Muscle of leg (tissue), 11 donors: ENCODE measurements around the gene AP4E1. TPM values are rescaled to one million over a fixed set of nuclear protein-coding genes. Genes with fewer than 3 reads are reported as not detected.

ENCODE experiments used
- DNase-seq: peaks from one replicate; pipeline ENCODE4 v3.0.0; 2013
- H3K27ac ChIP-seq: one replicate; pipeline ENCODE4 v1.5.1; 2013; ENCODE audit warnings: mild to moderate bottlenecking, low read length, control low read depth
- H3K27me3 ChIP-seq: one replicate; pipeline ENCODE4 v1.6.1; 2013; ENCODE audit warnings: low read length; ENCODE audit not compliant: control insufficient read depth, insufficient read depth
- H3K36me3 ChIP-seq: one replicate; pipeline ENCODE4 v1.6.1; 2013; ENCODE audit warnings: low read length; ENCODE audit not compliant: control insufficient read depth, insufficient read depth
- H3K4me1 ChIP-seq: one replicate; pipeline ENCODE4 v1.6.1; 2013; ENCODE audit warnings: low read length; ENCODE audit not compliant: control insufficient read depth, insufficient read depth
- H3K4me3 ChIP-seq: one replicate; pipeline ENCODE4 v1.5.1; 2013; ENCODE audit warnings: low read length, control low read depth
- H3K9me3 ChIP-seq: replicated peaks from 2 replicates; pipeline ENCODE4 v1.6.1; 2013; ENCODE audit warnings: low read depth, low read length; ENCODE audit not compliant: control insufficient read depth
- WGBS: methylation state at CpG from one replicate; pipeline ENCODE4 v1.1.5; 2013; ENCODE audit warnings: missing lambda C conversion rate; ENCODE audit not compliant: insufficient coverage; 5-methylcytosine and 5-hydroxymethylcytosine counted together
- polyA plus RNA-seq, 8 donors: library from polyadenylated mRNA; unstranded; fragments of 120-200 nt; gene quantifications; one replicate each; pipeline versions ENCODE4 v1.2.1 to v1.2.3, GENCODE V29; 2013; ENCODE audit warnings: inconsistent platforms in 1 of 8, low replicate concordance in 1 of 8; ENCODE audit not compliant: insufficient read length in 8 of 8, insufficient read depth in 1 of 8
- total RNA-seq: library from RNA; stranded (reverse); fragments of 120-200 nt; gene quantifications from one replicate; pipeline ENCODE4 v1.2.4, GENCODE V29; 2013

AP4E1 gene
- total and polyA plus RNA-seq, 9 donors: 5.2 to 8.5 (median 7.3) TPM

DNA sequence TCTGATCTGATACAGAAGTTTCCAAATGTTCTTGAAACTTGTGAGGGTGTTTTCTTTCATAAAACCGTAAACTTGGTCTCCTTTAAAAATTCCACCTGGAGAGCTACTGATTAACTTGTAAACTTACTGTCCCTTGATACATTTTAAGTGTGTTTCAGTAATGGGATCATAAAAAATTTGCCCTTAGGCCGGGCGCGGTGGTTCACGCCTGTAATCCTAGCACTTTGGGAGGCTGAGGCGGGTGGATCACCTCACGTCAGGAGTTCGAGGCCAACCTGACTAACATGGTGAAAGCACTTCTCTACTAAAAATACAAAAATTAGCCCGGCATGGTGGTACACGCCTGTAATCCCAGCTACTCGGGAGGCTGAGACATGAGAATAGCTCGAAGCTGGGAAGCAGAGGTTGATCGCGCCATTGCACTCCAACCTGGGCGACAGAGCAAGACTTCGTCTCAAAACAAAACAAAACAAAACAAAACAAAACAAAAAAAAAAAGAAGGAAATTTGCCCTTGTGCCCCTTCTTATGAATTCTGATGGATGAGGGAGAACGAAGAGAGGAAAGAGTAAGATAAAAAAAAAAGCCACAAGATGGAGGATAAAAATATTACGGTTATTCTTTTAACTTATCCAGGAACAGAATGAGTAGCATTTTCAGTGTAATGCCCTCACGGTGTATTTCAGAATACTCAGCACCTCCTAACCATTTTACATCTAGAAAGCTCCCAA is 32.1 kb upstream of the AP4E1 start:
- Histone ChIP-seq H3K27me3 (no peaks in the 10 kb centered on the region), H3K9me3 (no peaks in the 10 kb centered on the region), H3K27ac (no peak overlapping the region), H3K4me3 (peak overlapping the region; percentile 42), H3K4me1 (no peaks in the 10 kb centered on the region), H3K36me3 (no peaks in the 10 kb centered on the region)
- DNase-seq: no peak
- 95% methylated on average over 7 of the region's 19 CpGs for WGBS

DNA sequence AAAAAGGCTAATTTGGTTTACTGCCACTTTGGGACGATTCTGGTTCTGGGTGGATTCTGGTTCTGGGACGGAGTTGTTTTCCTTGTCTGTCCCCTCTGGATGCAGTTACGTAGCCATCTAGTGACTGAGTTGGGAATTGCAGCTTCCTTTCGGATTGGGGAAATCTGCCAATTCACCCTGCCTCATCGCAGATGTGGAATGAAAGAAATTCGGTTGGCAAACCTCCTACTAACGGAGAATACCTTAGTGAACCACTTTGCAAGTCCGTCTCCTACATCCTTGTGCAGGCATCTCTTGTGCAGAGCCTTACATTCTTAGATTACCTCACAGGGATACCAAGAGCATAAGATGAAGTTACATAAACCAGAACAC is 31.5 kb upstream of the AP4E1 start:
- Histone ChIP-seq H3K4me1 (no peaks in the 10 kb centered on the region), H3K27ac (no peak overlapping the region), H3K36me3 (no peaks in the 10 kb centered on the region), H3K27me3 (no peaks in the 10 kb centered on the region), H3K9me3 (no peaks in the 10 kb centered on the region), H3K4me3 (peak overlapping the region; percentile 42)
- 0% methylated on average over 3 of the region's 8 CpGs for WGBS
- DNase-seq: peak; percentile 87

DNA sequence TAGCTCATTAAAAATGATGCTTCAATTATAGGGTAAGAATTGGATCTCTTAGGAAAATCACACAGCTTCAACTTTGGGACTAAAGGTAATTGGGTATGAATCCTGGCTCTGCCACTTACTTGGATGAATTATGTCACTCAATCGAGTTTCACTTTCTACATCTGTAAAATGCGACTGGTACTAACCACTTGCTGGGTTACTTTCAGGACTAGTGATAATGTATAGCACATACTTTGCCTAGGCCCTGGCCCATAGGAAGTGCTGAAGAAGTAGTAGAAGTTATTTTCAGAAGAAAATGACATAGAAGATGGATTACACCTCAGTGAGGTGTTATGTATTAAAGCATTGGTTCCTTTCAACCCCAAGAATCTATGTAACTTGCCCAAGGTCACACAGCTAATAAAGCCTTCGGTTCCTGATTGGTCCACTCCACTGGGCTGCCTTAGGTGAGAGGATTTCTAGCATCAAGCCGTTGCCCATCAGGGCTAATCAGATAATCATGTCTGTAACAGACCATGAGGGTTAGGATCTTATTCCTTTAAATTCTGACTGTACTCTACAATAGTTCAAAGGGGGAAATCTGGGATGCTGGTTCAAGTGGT is 29.4 kb upstream of the AP4E1 start:
- H3K27ac ChIP-seq: no peak overlapping the region
- H3K27me3 ChIP-seq: no peaks in the 10 kb centered on the region
- no peaks in the 10 kb centered on the region for H3K4me1 ChIP-seq

DNA sequence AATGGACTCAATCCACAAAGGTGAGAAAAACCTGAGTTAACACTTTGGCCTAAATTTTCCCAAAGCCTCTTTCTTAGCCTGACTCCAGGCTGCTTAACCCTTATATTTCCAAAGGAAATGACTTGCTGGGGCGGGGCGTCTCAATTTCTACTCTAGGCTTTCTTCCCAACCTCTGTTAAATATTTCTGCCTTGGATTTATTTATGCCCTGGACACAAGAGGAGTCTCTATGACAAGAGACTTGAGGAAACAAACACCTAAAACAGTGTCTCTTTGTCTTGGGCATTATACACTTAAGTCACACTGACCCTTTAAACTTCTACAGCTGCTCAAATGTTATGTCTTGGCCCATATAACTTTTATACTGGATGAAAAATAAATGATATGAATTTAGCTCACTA is 28.3 kb upstream of the AP4E1 start:
- WGBS: no CpG with 5 or more reads among the region's 2 CpGs
- Histone ChIP-seq H3K4me1 (peaks cover 2% of the 10 kb centered on the region), H3K27me3 (no peaks in the 10 kb centered on the region), H3K9me3 (no peaks in the 10 kb centered on the region), H3K27ac (no peak overlapping the region), H3K4me3 (no peak overlapping the region), H3K36me3 (no peaks in the 10 kb centered on the region)
- DNase-seq: no peak

More for the DNA sequence above, 29.4 kb upstream of the AP4E1 start:
- no peak for DNase-seq
- 93% methylated on average over 2 of the region's 4 CpGs for WGBS
- no peaks in the 10 kb centered on the region for H3K36me3 ChIP-seq
- no peak overlapping the region for H3K4me3 ChIP-seq
- H3K9me3 ChIP-seq: no peaks in the 10 kb centered on the region

DNA sequence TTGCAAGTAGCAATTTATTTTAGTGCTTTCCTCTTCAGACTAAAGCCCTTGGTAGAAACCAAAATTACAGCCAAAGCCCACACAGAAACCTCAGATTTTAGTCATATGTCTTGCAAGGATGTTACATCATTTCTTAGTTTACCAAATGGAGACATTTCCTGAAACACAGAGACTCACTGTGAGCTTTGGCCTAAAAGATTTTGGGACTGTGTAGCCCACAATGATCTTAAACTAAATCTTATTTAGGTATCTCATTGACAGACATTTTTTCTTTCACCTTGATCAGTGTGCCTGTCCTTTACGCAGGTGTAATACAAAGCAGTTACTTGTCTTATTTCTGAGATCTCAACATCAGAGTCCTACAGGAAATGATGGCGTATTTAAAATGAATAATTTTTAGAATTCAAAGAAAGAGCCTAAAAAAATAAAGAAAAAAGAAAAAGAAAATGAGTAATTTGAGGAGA is 27.8 kb upstream of the AP4E1 start:
- peak; percentile 43 for DNase-seq
- no CpG with 5 or more reads among the region's 2 CpGs for WGBS
- H3K4me1 ChIP-seq: peaks cover 4% of the 10 kb centered on the region
- no peaks in the 10 kb centered on the region for H3K9me3 ChIP-seq
- peak overlapping the region; percentile 25 for H3K27ac ChIP-seq
- H3K36me3 ChIP-seq: no peaks in the 10 kb centered on the region
- H3K4me3 ChIP-seq: no peak overlapping the region
- H3K27me3 ChIP-seq: no peaks in the 10 kb centered on the region

DNA sequence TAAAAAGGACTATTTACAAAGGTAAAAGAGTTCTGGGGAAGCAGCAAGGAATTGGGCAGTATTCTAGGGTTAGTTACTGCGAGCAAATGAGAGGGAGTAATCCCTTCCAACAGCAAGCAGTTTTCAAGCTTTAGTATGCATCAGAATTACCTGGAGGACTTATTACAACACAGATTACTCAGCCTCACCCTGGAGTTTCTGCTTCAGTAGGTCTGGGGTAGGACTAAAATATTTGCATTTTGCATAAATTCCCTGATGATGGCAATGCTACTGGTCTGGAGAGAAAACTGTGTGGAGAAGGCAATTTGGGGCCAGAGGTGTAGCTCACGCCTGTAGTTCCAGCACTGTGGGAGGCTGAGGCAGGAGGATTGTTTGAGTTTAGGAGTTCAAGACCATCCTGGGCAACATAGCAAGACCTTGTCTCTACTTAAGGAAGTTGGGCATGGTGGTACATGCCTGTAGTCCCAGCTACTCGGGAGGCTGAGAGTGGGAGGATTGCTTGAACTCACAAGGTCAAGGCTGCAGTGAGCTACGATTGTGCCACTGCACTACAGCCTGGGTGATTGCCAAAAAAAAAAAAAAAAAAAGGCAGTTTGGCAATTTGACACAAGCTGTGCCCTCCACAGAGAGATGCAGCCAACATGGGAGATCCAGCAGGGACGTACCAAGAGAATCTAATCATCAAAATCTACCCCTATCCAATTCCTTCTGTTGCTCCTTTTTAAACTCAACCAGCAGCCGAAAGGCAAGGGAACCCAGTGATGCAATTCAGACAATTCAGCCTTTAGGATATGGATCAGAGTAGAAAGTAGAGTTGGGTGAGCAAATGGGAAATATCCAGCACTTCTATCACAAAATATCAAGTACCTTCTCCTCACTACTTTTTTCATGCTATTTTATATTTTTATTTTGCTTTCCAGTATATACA is 27.1 kb upstream of the AP4E1 start:
- WGBS: 63% methylated on average over 4 of the region's 6 CpGs
- Histone ChIP-seq H3K36me3 (no peaks in the 10 kb centered on the region), H3K27ac (no peak overlapping the region), H3K4me1 (peaks cover 4% of the 10 kb centered on the region), H3K27me3 (no peaks in the 10 kb centered on the region), H3K9me3 (no peaks in the 10 kb centered on the region), H3K4me3 (no peak overlapping the region)
- DNase-seq: no peak

DNA sequence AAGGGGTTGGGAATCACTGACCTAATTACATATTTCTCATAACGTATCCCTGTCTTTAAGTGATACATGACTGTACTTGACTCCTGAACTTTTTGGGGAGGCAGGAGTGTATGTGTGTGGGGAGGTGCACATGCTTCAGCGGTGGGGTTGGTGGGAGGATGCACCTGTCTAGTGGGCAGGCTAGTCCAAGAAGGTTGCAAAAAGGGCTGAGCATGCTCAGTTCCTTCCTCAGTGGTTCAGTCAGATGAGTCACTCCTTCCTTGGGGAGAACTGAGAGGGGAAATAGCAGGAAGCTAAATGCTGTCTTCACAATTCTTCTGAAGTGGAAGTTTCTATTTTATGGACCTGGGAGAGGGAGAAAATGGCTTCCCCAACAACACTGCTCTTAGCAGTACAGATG is 24.6 kb upstream of the AP4E1 start:
- H3K36me3 ChIP-seq: no peaks in the 10 kb centered on the region
- H3K4me3 ChIP-seq: no peak overlapping the region
- no peaks in the 10 kb centered on the region for H3K9me3 ChIP-seq
- DNase-seq: peak; percentile 69
- no peak overlapping the region for H3K27ac ChIP-seq
- H3K4me1 ChIP-seq: peaks cover 4% of the 10 kb centered on the region
- no peaks in the 10 kb centered on the region for H3K27me3 ChIP-seq
- 35% methylated on average over 1 of the region's 2 CpGs for WGBS

DNA sequence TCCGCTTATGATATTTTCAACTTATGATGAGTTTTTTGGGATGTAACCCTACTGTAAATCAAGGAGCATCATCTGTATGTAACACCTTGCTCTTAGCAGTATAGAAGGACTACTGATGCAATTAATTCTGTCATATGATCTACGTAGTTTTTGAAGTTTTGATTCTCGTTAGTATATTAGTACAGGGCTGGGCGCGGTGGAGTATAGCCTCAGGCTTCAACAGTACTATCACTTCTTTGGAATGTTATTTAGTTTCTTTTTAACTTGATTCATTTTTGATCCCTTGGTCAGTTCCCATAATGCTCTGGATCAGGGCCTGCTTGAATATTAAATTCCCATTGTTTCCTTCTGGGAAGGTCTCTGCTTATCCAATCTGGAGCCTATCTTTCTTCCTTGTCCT is 23.9 kb upstream of the AP4E1 start:
- H3K4me1 ChIP-seq: peaks cover 4% of the 10 kb centered on the region
- H3K36me3 ChIP-seq: no peaks in the 10 kb centered on the region
- no peaks in the 10 kb centered on the region for H3K27me3 ChIP-seq
- DNase-seq: no peak
- no peak overlapping the region for H3K4me3 ChIP-seq
- H3K9me3 ChIP-seq: no peaks in the 10 kb centered on the region
- H3K27ac ChIP-seq: peak overlapping the region; percentile 74
- no CpG with 5 or more reads among the region's 5 CpGs for WGBS

DNA sequence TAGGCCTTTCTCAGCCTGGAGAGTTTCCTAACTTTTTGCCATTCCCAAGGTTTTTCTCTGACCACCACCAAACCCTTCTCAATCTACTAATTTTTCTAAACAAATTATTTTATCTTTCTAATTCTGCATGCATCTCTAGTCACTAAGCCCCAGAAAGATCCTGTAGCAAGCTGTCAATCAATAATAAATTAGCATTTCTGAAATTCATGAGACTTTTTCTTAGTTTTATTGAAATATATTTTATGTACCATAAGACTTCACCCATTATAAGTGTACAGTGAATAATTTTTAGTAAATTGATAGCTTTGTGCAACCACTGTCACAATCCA is 22.4 kb upstream of the AP4E1 start:
- DNase-seq: no peak

DNA sequence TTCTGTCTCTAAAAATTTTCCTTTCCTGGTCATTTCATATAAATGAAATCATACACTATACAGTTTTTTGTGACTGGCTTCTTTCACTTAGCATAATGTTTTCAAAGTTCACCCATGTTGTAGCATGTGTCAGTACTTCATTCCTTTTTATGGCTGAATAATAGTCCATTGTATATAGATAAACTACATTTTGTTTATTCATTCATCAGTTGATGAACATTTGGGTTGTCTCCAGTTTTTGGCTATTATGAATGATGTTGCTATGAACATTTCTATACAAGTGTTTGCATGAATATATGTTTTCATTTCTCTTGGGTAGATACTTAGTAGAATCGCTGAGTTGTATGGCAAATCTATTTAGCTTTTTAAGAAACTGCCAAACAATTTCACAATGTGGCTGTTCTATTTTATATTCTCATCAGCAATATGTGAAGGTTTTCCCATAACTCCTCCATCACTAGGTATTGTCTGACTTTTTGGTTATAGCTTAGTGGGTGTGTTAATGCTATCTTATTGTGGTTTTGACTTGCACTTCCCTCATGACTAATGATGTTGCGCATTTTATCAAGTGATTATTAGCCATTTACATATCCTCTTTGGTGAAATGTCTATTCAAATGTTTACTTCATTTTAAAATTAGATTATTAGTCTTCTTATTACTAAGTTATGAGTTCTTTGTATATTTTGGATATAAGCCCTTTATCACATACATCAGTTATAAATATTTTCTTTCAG is 21.7 kb upstream of the AP4E1 start:
- H3K27ac ChIP-seq: no peak overlapping the region
- WGBS: no CpG with 5 or more reads among the region's 2 CpGs

More for the DNA sequence above, 22.4 kb upstream of the AP4E1 start:
- H3K27me3 ChIP-seq: no peaks in the 10 kb centered on the region
- H3K27ac ChIP-seq: no peak overlapping the region
- no peak overlapping the region for H3K4me3 ChIP-seq
- H3K4me1 ChIP-seq: peaks cover 4% of the 10 kb centered on the region
- no peaks in the 10 kb centered on the region for H3K36me3 ChIP-seq
- peaks cover 2% of the 10 kb centered on the region for H3K9me3 ChIP-seq

More for the DNA sequence above, 21.7 kb upstream of the AP4E1 start:
- no peaks in the 10 kb centered on the region for H3K27me3 ChIP-seq
- H3K4me3 ChIP-seq: no peak overlapping the region
- H3K36me3 ChIP-seq: no peaks in the 10 kb centered on the region
- no peak for DNase-seq
- H3K4me1 ChIP-seq: peaks cover 4% of the 10 kb centered on the region
- peaks cover 5% of the 10 kb centered on the region for H3K9me3 ChIP-seq
